ENCODE measurements around the gene RGP1.

RGP1 gene

GRCh38 chr9:35771534-35771933 is 22.4 kb downstream of the RGP1 start:
- Histone ChIP-seq H3K4me3 (ENCODE audit: insufficient read length, low read depth) (no peak overlapping the region), H3K27me3 (ENCODE audit: insufficient read depth, insufficient read length) (no peaks in the 10 kb centered on the region), H3K9ac (ENCODE audit: insufficient read length, low read depth) (no peak overlapping the region), H3K4me1 (ENCODE audit: insufficient read depth, insufficient read length) (no peaks in the 10 kb centered on the region), H3K36me3 (ENCODE audit: insufficient read depth, insufficient read length, low read length) (no peaks in the 10 kb centered on the region), H3K9me3 (ENCODE audit: insufficient read depth, low read length) (no peaks in the 10 kb centered on the region)
- TF ChIP-seq ZNF274 (IDR thresholded peaks at IDR 0.05; ENCODE audit: low read depth, low read length): no peak
- no peak for TF ChIP-seq SUZ12 (IDR thresholded peaks at IDR 0.05; ENCODE audit: extremely low read depth, insufficient read depth, insufficient read length)
- no peak for TF ChIP-seq YY1 (IDR thresholded peaks at IDR 0.05; ENCODE audit: insufficient read depth, insufficient read length)
- no peak for DNase-seq (ENCODE audit: low read depth, low spot score)

- no peaks in the 10 kb centered on the region for H3K36me3 ChIP-seq (ENCODE audit: insufficient read depth, insufficient read length, low read length)
- no peak overlapping the region for H3K4me3 ChIP-seq (ENCODE audit: insufficient read length, low read depth)
- H3K27me3 ChIP-seq (ENCODE audit: insufficient read depth, insufficient read length): no peaks in the 10 kb centered on the region
- H3K9ac ChIP-seq (ENCODE audit: insufficient read length, low read depth): no peak overlapping the region
- H3K4me1 ChIP-seq (ENCODE audit: insufficient read depth, insufficient read length): no peaks in the 10 kb centered on the region
- TF ChIP-seq SUZ12 (IDR thresholded peaks at IDR 0.05; ENCODE audit: extremely low read depth, insufficient read depth, insufficient read length): no peak
- no peak for TF ChIP-seq ZNF274 (IDR thresholded peaks at IDR 0.05; ENCODE audit: low read depth, low read length)
- TF ChIP-seq YY1 (IDR thresholded peaks at IDR 0.05; ENCODE audit: insufficient read depth, insufficient read length): no peak
- no peak for DNase-seq (ENCODE audit: low read depth, low spot score)
- H3K9me3 ChIP-seq (ENCODE audit: insufficient read depth, low read length): no peaks in the 10 kb centered on the region
Measured at GRCh38 chr9:35771943-35772342, 22.9 kb downstream of the RGP1 start.

GRCh38 chr9:35774907-35775635 is 26.0 kb downstream of the RGP1 start:
- DNase-seq (ENCODE audit: low read depth, low spot score): no peak
- TF ChIP-seq YY1 (IDR thresholded peaks at IDR 0.05; ENCODE audit: insufficient read depth, insufficient read length) (no peak), SUZ12 (IDR thresholded peaks at IDR 0.05; ENCODE audit: extremely low read depth, insufficient read depth, insufficient read length) (no peak), ZNF274 (IDR thresholded peaks at IDR 0.05; ENCODE audit: low read depth, low read length) (no peak)
- H3K27me3 ChIP-seq (ENCODE audit: insufficient read depth, insufficient read length): no peaks in the 10 kb centered on the region
- no peak overlapping the region for H3K4me3 ChIP-seq (ENCODE audit: insufficient read length, low read depth)
- H3K9ac ChIP-seq (ENCODE audit: insufficient read length, low read depth): no peak overlapping the region
- H3K4me1 ChIP-seq (ENCODE audit: insufficient read depth, insufficient read length): no peaks in the 10 kb centered on the region
- H3K9me3 ChIP-seq (ENCODE audit: insufficient read depth, low read length): no peaks in the 10 kb centered on the region
- H3K36me3 ChIP-seq (ENCODE audit: insufficient read depth, insufficient read length, low read length): no peaks in the 10 kb centered on the region

GRCh38 chr9:35776018-35776417 is 26.9 kb downstream of the RGP1 start:
- TF ChIP-seq SUZ12 (IDR thresholded peaks at IDR 0.05; ENCODE audit: extremely low read depth, insufficient read depth, insufficient read length): no peak
- TF ChIP-seq YY1 (IDR thresholded peaks at IDR 0.05; ENCODE audit: insufficient read depth, insufficient read length): no peak
- no peak for TF ChIP-seq ZNF274 (IDR thresholded peaks at IDR 0.05; ENCODE audit: low read depth, low read length)
- no peaks in the 10 kb centered on the region for H3K4me1 ChIP-seq (ENCODE audit: insufficient read depth, insufficient read length)
- DNase-seq (ENCODE audit: low read depth, low spot score): no peak

GRCh38 chr9:35778496-35778895 is 29.4 kb downstream of the RGP1 start:
- no peak for DNase-seq (ENCODE audit: low read depth, low spot score)
- Histone ChIP-seq H3K4me3 (ENCODE audit: insufficient read length, low read depth) (no peak overlapping the region), H3K9ac (ENCODE audit: insufficient read length, low read depth) (no peak overlapping the region), H3K4me1 (ENCODE audit: insufficient read depth, insufficient read length) (no peaks in the 10 kb centered on the region), H3K9me3 (ENCODE audit: insufficient read depth, low read length) (no peaks in the 10 kb centered on the region), H3K27me3 (ENCODE audit: insufficient read depth, insufficient read length) (no peaks in the 10 kb centered on the region), H3K36me3 (ENCODE audit: insufficient read depth, insufficient read length, low read length) (no peaks in the 10 kb centered on the region)
- TF ChIP-seq ZNF274 (IDR thresholded peaks at IDR 0.05; ENCODE audit: low read depth, low read length): no peak
- no peak for TF ChIP-seq YY1 (IDR thresholded peaks at IDR 0.05; ENCODE audit: insufficient read depth, insufficient read length)
- no peak for TF ChIP-seq SUZ12 (IDR thresholded peaks at IDR 0.05; ENCODE audit: extremely low read depth, insufficient read depth, insufficient read length)

More at GRCh38 chr9:35776018-35776417, 26.9 kb downstream of the RGP1 start:
- Histone ChIP-seq H3K9ac (ENCODE audit: insufficient read length, low read depth) (no peak overlapping the region), H3K9me3 (ENCODE audit: insufficient read depth, low read length) (no peaks in the 10 kb centered on the region), H3K4me3 (ENCODE audit: insufficient read length, low read depth) (no peak overlapping the region), H3K27me3 (ENCODE audit: insufficient read depth, insufficient read length) (no peaks in the 10 kb centered on the region), H3K36me3 (ENCODE audit: insufficient read depth, insufficient read length, low read length) (no peaks in the 10 kb centered on the region)

DNA sequence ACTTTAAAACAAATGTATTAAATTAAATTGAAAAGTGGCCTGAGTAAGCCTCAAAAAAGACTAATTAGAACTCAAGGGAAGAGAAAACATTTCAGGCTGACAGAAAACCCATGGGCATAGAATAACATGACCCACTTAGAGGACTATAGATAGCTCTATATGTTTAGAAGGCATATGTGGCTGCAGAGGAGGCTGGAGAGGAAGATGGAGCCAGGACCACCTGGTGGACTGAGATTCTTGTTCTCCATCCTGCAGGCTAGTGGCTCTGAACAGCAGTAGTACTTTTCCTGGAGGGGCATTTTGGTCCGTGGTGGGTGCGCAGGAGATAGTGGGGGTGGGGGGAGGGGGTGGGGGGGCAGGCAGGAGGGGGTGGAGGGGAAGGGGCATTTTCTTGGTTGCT is 32.0 kb downstream of the RGP1 start:
- H3K4me1 ChIP-seq (ENCODE audit: insufficient read depth, insufficient read length): no peaks in the 10 kb centered on the region
- no peak for DNase-seq (ENCODE audit: low read depth, low spot score)
- no peaks in the 10 kb centered on the region for H3K36me3 ChIP-seq (ENCODE audit: insufficient read depth, insufficient read length, low read length)
- no peak overlapping the region for H3K4me3 ChIP-seq (ENCODE audit: insufficient read length, low read depth)
- no peaks in the 10 kb centered on the region for H3K27me3 ChIP-seq (ENCODE audit: insufficient read depth, insufficient read length)
- H3K9ac ChIP-seq (ENCODE audit: insufficient read length, low read depth): no peak overlapping the region
- no peak for TF ChIP-seq YY1 (IDR thresholded peaks at IDR 0.05; ENCODE audit: insufficient read depth, insufficient read length)
- TF ChIP-seq SUZ12 (IDR thresholded peaks at IDR 0.05; ENCODE audit: extremely low read depth, insufficient read depth, insufficient read length): no peak
- no peak for TF ChIP-seq ZNF274 (IDR thresholded peaks at IDR 0.05; ENCODE audit: low read depth, low read length)
- H3K9me3 ChIP-seq (ENCODE audit: insufficient read depth, low read length): no peaks in the 10 kb centered on the region

GRCh38 chr9:35783418-35783817 is 34.3 kb downstream of the RGP1 start:
- Histone ChIP-seq H3K9ac (ENCODE audit: insufficient read length, low read depth) (no peak overlapping the region), H3K4me3 (ENCODE audit: insufficient read length, low read depth) (no peak overlapping the region), H3K4me1 (ENCODE audit: insufficient read depth, insufficient read length) (no peaks in the 10 kb centered on the region), H3K36me3 (ENCODE audit: insufficient read depth, insufficient read length, low read length) (no peaks in the 10 kb centered on the region), H3K27me3 (ENCODE audit: insufficient read depth, insufficient read length) (no peaks in the 10 kb centered on the region), H3K9me3 (ENCODE audit: insufficient read depth, low read length) (no peaks in the 10 kb centered on the region)
- DNase-seq (ENCODE audit: low read depth, low spot score): no peak
- TF ChIP-seq YY1 (IDR thresholded peaks at IDR 0.05; ENCODE audit: insufficient read depth, insufficient read length) (no peak), ZNF274 (IDR thresholded peaks at IDR 0.05; ENCODE audit: low read depth, low read length) (no peak), SUZ12 (IDR thresholded peaks at IDR 0.05; ENCODE audit: extremely low read depth, insufficient read depth, insufficient read length) (no peak)
